Caco-2 (cell line): ENCODE measurements around the gene RERE. TPM values are rescaled to one million over a fixed set of nuclear protein-coding genes. Genes with fewer than 3 reads are reported as not detected.

Experiments used
- BruUV-seq: library from RNA; stranded (reverse); fragments of 400-500 nt; replicated peaks from 2 replicates; lab custom pipeline; 2021; lab: Mats Ljungman, UMichigan
- CTCF ChIA-PET: fragments of 300-600 bp; sonication (Branson Sonifier 250); formaldehyde crosslinking; loops from one replicate; lab custom pipeline; 2022; ENCODE audit warnings: antibody characterized with exemption; lab: Charles Lee
- POLR2A ChIA-PET: fragments of 300-600 bp; sonication (Branson Sonifier 250); formaldehyde crosslinking; loops from one replicate; lab custom pipeline; 2022; ENCODE audit warnings: antibody characterized with exemption; lab: Charles Lee
- DNase-seq, 2 experiments: peaks; one replicate each; pipeline versions ENCODE4 v3.0.0 to v3.0.0-alpha.2; 2020 to 2022
- H3K27me3 ChIP-seq: replicated peaks from 2 replicates; pipeline ENCODE4 v1.6.0; 2011; ENCODE audit warnings: low read length; ENCODE audit not compliant: control insufficient read depth, insufficient read depth
- H3K36me3 ChIP-seq: 2 replicates; pipeline ENCODE4 v1.5.1; 2011; ENCODE audit warnings: low read length; ENCODE audit not compliant: control insufficient read depth, insufficient read depth
- H3K4me1 ChIP-seq: fragments of 250-450 bp; sonication (Bioruptor Pico); 2 replicates; pipeline ENCODE4 v1.5.1; 2020; ENCODE audit warnings: mild to moderate bottlenecking
- H3K4me3 ChIP-seq: 2 replicates; pipeline ENCODE4 v1.5.1; 2011; ENCODE audit warnings: low read depth, mild to moderate bottlenecking, control low read depth, low read length
- H3K9me3 ChIP-seq: fragments of 250-450 bp; sonication (Bioruptor Pico); 2 replicates; pipeline ENCODE4 v1.5.1; 2020; ENCODE audit warnings: mild to moderate bottlenecking, moderate library complexity
- H3K27ac Mint-ChIP-seq: one replicate; pipeline ENCODE4 v1.8.0; 2022; ENCODE audit warnings: mixed read lengths; ENCODE audit not compliant: unreplicated experiment
- H3K27me3 Mint-ChIP-seq: one replicate; pipeline ENCODE4 v1.8.0; 2022; ENCODE audit warnings: mixed read lengths; ENCODE audit not compliant: insufficient read depth, unreplicated experiment
- H3K36me3 Mint-ChIP-seq: one replicate; pipeline ENCODE4 v1.8.0; 2022; ENCODE audit warnings: mild to moderate bottlenecking, mixed read lengths; ENCODE audit not compliant: insufficient read depth, unreplicated experiment
- H3K4me1 Mint-ChIP-seq: one replicate; pipeline ENCODE4 v1.8.0; 2022; ENCODE audit warnings: low read depth, mixed read lengths; ENCODE audit not compliant: unreplicated experiment
- H3K4me3 Mint-ChIP-seq: one replicate; pipeline ENCODE4 v1.8.0; 2022; ENCODE audit warnings: mild to moderate bottlenecking, moderate library complexity, mixed read lengths; ENCODE audit not compliant: unreplicated experiment
- H3K9me3 Mint-ChIP-seq: one replicate; pipeline ENCODE4 v1.8.0; 2022; ENCODE audit warnings: mixed read lengths; ENCODE audit not compliant: unreplicated experiment
- intact Hi-C: fragments of 100-400 bp; cut with micrococcal nuclease; formaldehyde crosslinking; loops from one replicate; pipeline ENCODE4 v1.10.0; 2022; ENCODE audit not compliant: unreplicated experiment
- total RNA-seq: library from RNA; stranded (reverse); gene quantifications from 2 replicates; pipeline ENCODE4 v1.2.3, GENCODE V29; 2022
- TF ChIP-seq, protein P1 (sequence below), 2 experiments: fragments of 200-600 bp in 1 of 2; IDR thresholded peaks; 1 replicate in 1 of 2; 2 replicates in 1 of 2; pipeline versions ENCODE4 v1.5.1 to v1.8.0; 2011 to 2022; ENCODE audit warnings: antibody characterized with exemption in 1 of 2, control low read depth in 1 of 2, inconsistent platforms in 1 of 2, low read depth in 1 of 2, low read length in 1 of 2, mild to moderate bottlenecking in 1 of 2, moderate library complexity in 1 of 2; ENCODE audit not compliant: insufficient read depth in 1 of 2, severe bottlenecking in 1 of 2, unreplicated experiment in 1 of 2

RERE gene
- total RNA-seq, 1 experiment from 2014 or later = 85.2 TPM

GRCh38 chr1:8649875-8650274, 167.6 kb downstream of the RERE start:
- ChIA-PET POLR2A (no interaction called here), CTCF (no interaction called here)
- H3K9me3 ChIP-seq = no peaks in the 10 kb centered on the region
- TF ChIP-seq, protein P1, sequence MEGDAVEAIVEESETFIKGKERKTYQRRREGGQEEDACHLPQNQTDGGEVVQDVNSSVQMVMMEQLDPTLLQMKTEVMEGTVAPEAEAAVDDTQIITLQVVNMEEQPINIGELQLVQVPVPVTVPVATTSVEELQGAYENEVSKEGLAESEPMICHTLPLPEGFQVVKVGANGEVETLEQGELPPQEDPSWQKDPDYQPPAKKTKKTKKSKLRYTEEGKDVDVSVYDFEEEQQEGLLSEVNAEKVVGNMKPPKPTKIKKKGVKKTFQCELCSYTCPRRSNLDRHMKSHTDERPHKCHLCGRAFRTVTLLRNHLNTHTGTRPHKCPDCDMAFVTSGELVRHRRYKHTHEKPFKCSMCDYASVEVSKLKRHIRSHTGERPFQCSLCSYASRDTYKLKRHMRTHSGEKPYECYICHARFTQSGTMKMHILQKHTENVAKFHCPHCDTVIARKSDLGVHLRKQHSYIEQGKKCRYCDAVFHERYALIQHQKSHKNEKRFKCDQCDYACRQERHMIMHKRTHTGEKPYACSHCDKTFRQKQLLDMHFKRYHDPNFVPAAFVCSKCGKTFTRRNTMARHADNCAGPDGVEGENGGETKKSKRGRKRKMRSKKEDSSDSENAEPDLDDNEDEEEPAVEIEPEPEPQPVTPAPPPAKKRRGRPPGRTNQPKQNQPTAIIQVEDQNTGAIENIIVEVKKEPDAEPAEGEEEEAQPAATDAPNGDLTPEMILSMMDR (IDR thresholded peaks at IDR 0.05; ENCODE audit: insufficient read depth in 1 of 2, low read depth in 1 of 2, low read length in 1 of 2, severe bottlenecking in 1 of 2, unreplicated experiment in 1 of 2) = no peak
- no peaks in the 10 kb centered on the region for H3K27me3 ChIP-seq
- H3K27ac Mint-ChIP-seq = no peak overlapping the region
- no peaks in the 10 kb centered on the region for H3K9me3 Mint-ChIP-seq
- intact Hi-C loops = no loop called here
- BruUV-seq = no TSS peak
- no peaks in the 10 kb centered on the region for H3K27me3 Mint-ChIP-seq
- peaks cover 9% of the 10 kb centered on the region for H3K4me1 Mint-ChIP-seq
- peaks cover 19% of the 10 kb centered on the region for H3K36me3 Mint-ChIP-seq
- DNase-seq = no peak
- H3K4me3 ChIP-seq = no peak overlapping the region
- no peak overlapping the region for H3K4me3 Mint-ChIP-seq
- no peaks in the 10 kb centered on the region; the same call in none of the 2 replicates for H3K36me3 ChIP-seq
- H3K4me1 ChIP-seq = no peaks in the 10 kb centered on the region

DNA sequence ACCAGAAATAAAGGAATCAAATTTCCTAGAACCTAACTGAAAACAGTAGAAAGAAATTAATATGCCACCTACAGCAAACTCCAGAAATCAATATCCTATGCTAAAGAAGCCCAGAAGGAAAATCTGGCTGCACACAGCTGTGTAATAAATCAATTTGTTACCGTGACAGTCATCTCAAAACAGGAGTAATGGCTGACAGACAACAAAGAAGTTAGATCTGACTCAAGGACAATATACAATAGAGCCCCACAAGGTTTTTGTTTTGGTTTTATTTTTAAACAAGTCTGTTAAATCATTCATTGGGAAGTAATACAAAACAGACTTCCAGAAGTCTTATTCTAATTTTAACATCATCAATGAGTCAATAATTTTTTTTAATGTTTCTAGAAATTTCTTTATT, 168.4 kb downstream of the RERE start:
- DNase-seq = no peak
- H3K4me3 ChIP-seq = no peak overlapping the region
- no peaks in the 10 kb centered on the region for H3K27me3 Mint-ChIP-seq
- H3K4me3 Mint-ChIP-seq = no peak overlapping the region
- BruUV-seq = no TSS peak
- intact Hi-C loops = no loop called here
- H3K36me3 Mint-ChIP-seq = peaks cover 20% of the 10 kb centered on the region
- no peaks in the 10 kb centered on the region for H3K27me3 ChIP-seq
- no peaks in the 10 kb centered on the region for H3K9me3 ChIP-seq
- peaks cover 3% of the 10 kb centered on the region for H3K4me1 ChIP-seq
- H3K36me3 ChIP-seq = no peaks in the 10 kb centered on the region; the same call in none of the 2 replicates
- peaks cover 17% of the 10 kb centered on the region for H3K4me1 Mint-ChIP-seq
- no peak overlapping the region for H3K27ac Mint-ChIP-seq
- H3K9me3 Mint-ChIP-seq = no peaks in the 10 kb centered on the region
- CTCF ChIA-PET = no interaction called here
- TF ChIP-seq, protein P1 (IDR thresholded peaks at IDR 0.05; ENCODE audit: insufficient read depth in 1 of 2, low read depth in 1 of 2, low read length in 1 of 2, severe bottlenecking in 1 of 2, unreplicated experiment in 1 of 2) = no peak
- POLR2A ChIA-PET = no interaction called here

DNA sequence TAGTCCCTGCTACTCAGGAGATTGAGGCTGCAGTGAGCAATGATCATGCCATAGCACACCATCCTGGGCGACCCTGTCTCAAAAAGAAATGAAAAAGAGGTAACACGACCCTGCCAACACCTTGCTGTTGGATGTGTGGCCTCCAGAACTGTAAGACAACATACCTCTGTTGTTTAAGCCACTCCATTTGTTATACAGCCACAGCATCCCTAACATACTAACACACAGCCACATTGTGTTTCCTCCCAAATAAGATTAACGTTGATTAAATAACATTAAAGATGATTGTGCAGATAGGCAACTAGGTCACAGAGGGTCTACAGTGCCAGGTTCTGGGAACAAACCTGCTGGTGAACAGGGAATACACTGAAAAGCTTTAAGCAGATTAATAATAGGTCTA, 170.4 kb downstream of the RERE start:
- ChIA-PET POLR2A (no interaction called here), CTCF (no interaction called here)
- H3K27me3 Mint-ChIP-seq = no peaks in the 10 kb centered on the region
- peaks cover 28% of the 10 kb centered on the region for H3K4me1 Mint-ChIP-seq
- H3K36me3 ChIP-seq = no peaks in the 10 kb centered on the region; the same call in 1 of the 2 replicates
- no peak overlapping the region for H3K27ac Mint-ChIP-seq
- intact Hi-C loops = no loop called here
- peaks cover 16% of the 10 kb centered on the region for H3K4me1 ChIP-seq
- DNase-seq = no peak
- BruUV-seq = no TSS peak
- no peaks in the 10 kb centered on the region for H3K27me3 ChIP-seq
- no peaks in the 10 kb centered on the region for H3K9me3 ChIP-seq
- peaks cover 16% of the 10 kb centered on the region for H3K36me3 Mint-ChIP-seq
- H3K4me3 ChIP-seq = no peak overlapping the region
- TF ChIP-seq, protein P1 (IDR thresholded peaks at IDR 0.05; ENCODE audit: insufficient read depth in 1 of 2, low read depth in 1 of 2, low read length in 1 of 2, severe bottlenecking in 1 of 2, unreplicated experiment in 1 of 2) = no peak
- H3K4me3 Mint-ChIP-seq = no peak overlapping the region
- H3K9me3 Mint-ChIP-seq = no peaks in the 10 kb centered on the region
